DOHH2 (cell line): Measurements from ENCODE around the gene CLMN.

Experiments used
- H3F3A ChIP-seq: fragments of 200-600 bp; sonication (generic), shearing (Covaris generic); 2 replicates; pipeline ENCODE4 v1.6.0; 2016; ENCODE audit warnings: antibody characterized with exemption, mild to moderate bottlenecking; ENCODE audit not compliant: control insufficient read depth, insufficient read depth
- H3K27ac ChIP-seq: fragments of 200-600 bp; sonication (generic); 2 replicates; pipeline ENCODE4 v1.5.1; 2014; ENCODE audit warnings: low read depth, mild to moderate bottlenecking, low read length, moderate library complexity
- H3K27me3 ChIP-seq: fragments of 200-600 bp; sonication (generic); 2 replicates; pipeline ENCODE4 v1.6.1; 2014; ENCODE audit warnings: mild to moderate bottlenecking, low read length, mixed read lengths; ENCODE audit not compliant: control insufficient read depth
- H3K36me3 ChIP-seq: fragments of 200-600 bp; sonication (generic); 2 replicates; pipeline ENCODE4 v1.6.1; 2014; ENCODE audit warnings: mild to moderate bottlenecking, low read length, moderate library complexity, mixed read lengths; ENCODE audit not compliant: control insufficient read depth
- H3K4me1 ChIP-seq: fragments of 200-600 bp; sonication (generic); 2 replicates; pipeline ENCODE4 v1.6.1; 2014; ENCODE audit warnings: mild to moderate bottlenecking, low read length, mixed read lengths; ENCODE audit not compliant: control insufficient read depth
- H3K4me2 ChIP-seq: fragments of 200-600 bp; sonication (generic); 2 replicates; pipeline ENCODE4 v1.6.0; 2014; ENCODE audit warnings: mild to moderate bottlenecking, low read length, moderate library complexity
- H3K4me3 ChIP-seq: fragments of 200-600 bp; sonication (generic); 2 replicates; pipeline ENCODE4 v1.5.1; 2014; ENCODE audit warnings: mild to moderate bottlenecking, low read length, mixed read lengths
- H3K79me2 ChIP-seq: fragments of 200-600 bp; sonication (generic); 2 replicates; pipeline ENCODE4 v1.6.1; 2014; ENCODE audit warnings: mild to moderate bottlenecking, low read length, mixed read lengths; ENCODE audit not compliant: control insufficient read depth
- H3K9me2 ChIP-seq: fragments of 200-600 bp; sonication (generic); replicated peaks from 2 replicates; pipeline ENCODE4 v1.6.1; 2014; ENCODE audit warnings: mild to moderate bottlenecking, low read length, mixed read lengths; ENCODE audit not compliant: control insufficient read depth
- H3K9me3 ChIP-seq: fragments of 200-600 bp; sonication (generic); 2 replicates; pipeline ENCODE4 v1.6.1; 2014; ENCODE audit warnings: antibody characterized with exemption, low read length, mixed read lengths; ENCODE audit not compliant: control insufficient read depth, insufficient read depth
- H4K20me1 ChIP-seq: fragments of 200-600 bp; sonication (generic); 2 replicates; pipeline ENCODE4 v1.6.0; 2014; ENCODE audit warnings: low read depth, mild to moderate bottlenecking, antibody characterized with exemption, low read length, moderate library complexity; ENCODE audit not compliant: control insufficient read depth, insufficient read depth
- EZH2phosphoT487 ChIP-seq: fragments of 200-600 bp; sonication (generic); IDR thresholded peaks from 2 replicates; pipeline ENCODE4 v1.6.1; 2017; ENCODE audit warnings: borderline replicate concordance, mild to moderate bottlenecking, antibody characterized with exemption, low read length, moderate library complexity, mixed read lengths
- TF ChIP-seq, protein P1 (sequence below): fragments of 200-600 bp; sonication (generic); IDR thresholded peaks from one replicate; pipeline ENCODE4 v1.5.1; 2014; ENCODE audit warnings: antibody characterized with exemption, mild to moderate bottlenecking, low read depth, low read length; ENCODE audit not compliant: poor library complexity, severe bottlenecking

The CLMN gene

DNA sequence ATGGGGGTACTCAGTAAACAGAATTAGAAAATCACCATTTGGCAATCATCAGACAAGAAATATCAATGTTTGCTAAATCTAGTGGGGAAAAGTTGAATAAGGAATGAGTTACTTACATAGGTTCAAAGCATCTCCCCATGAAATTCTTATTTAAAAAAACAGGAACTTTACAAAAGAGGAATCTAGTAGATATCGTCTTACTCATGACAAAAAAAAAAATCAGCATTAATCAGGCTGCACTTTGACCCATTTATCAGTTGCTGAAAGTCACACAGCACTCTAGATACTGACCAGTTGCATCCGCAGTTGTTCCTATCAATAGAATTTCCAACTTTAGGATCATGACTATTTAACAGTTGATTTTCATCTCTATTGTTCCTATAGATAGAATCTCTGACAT is 156.6 kb downstream of the CLMN start:
- H3K9me2 ChIP-seq, result no peaks in the 10 kb centered on the region
- H3K27ac ChIP-seq, result no peak overlapping the region
- H3K4me1 ChIP-seq, result peaks cover 7% of the 10 kb centered on the region
- TF ChIP-seq, protein P1, sequence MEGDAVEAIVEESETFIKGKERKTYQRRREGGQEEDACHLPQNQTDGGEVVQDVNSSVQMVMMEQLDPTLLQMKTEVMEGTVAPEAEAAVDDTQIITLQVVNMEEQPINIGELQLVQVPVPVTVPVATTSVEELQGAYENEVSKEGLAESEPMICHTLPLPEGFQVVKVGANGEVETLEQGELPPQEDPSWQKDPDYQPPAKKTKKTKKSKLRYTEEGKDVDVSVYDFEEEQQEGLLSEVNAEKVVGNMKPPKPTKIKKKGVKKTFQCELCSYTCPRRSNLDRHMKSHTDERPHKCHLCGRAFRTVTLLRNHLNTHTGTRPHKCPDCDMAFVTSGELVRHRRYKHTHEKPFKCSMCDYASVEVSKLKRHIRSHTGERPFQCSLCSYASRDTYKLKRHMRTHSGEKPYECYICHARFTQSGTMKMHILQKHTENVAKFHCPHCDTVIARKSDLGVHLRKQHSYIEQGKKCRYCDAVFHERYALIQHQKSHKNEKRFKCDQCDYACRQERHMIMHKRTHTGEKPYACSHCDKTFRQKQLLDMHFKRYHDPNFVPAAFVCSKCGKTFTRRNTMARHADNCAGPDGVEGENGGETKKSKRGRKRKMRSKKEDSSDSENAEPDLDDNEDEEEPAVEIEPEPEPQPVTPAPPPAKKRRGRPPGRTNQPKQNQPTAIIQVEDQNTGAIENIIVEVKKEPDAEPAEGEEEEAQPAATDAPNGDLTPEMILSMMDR, result no peak
- TF ChIP-seq EZH2phosphoT487, result no peak
- peaks cover 3% of the 10 kb centered on the region; the same call in 1 of the 2 replicates for H3F3A ChIP-seq
- no peaks in the 10 kb centered on the region for H3K27me3 ChIP-seq
- H3K9me3 ChIP-seq, result no peaks in the 10 kb centered on the region
- H3K36me3 ChIP-seq, result no peaks in the 10 kb centered on the region
- no peak overlapping the region for H3K4me3 ChIP-seq
- H4K20me1 ChIP-seq, result no peaks in the 10 kb centered on the region
- H3K4me2 ChIP-seq, result no peak overlapping the region
- no peaks in the 10 kb centered on the region for H3K79me2 ChIP-seq

- no peak overlapping the region for H3K27ac ChIP-seq
- no peak overlapping the region for H3K4me3 ChIP-seq
- no peaks in the 10 kb centered on the region for H3K27me3 ChIP-seq
- peaks cover 11% of the 10 kb centered on the region for H3K4me1 ChIP-seq
- no peak overlapping the region for H3K4me2 ChIP-seq
- H3F3A ChIP-seq, result peaks cover 5% of the 10 kb centered on the region; the same call in 1 of the 2 replicates
- H3K79me2 ChIP-seq, result no peaks in the 10 kb centered on the region
- H3K36me3 ChIP-seq, result no peaks in the 10 kb centered on the region
- no peaks in the 10 kb centered on the region for H4K20me1 ChIP-seq
- H3K9me3 ChIP-seq, result no peaks in the 10 kb centered on the region
- H3K9me2 ChIP-seq, result no peaks in the 10 kb centered on the region
- TF ChIP-seq EZH2phosphoT487, result no peak
- TF ChIP-seq, protein P1, result no peak
Measured at GRCh38 chr14:95162641-95163040, 157.1 kb downstream of the CLMN start.

DNA sequence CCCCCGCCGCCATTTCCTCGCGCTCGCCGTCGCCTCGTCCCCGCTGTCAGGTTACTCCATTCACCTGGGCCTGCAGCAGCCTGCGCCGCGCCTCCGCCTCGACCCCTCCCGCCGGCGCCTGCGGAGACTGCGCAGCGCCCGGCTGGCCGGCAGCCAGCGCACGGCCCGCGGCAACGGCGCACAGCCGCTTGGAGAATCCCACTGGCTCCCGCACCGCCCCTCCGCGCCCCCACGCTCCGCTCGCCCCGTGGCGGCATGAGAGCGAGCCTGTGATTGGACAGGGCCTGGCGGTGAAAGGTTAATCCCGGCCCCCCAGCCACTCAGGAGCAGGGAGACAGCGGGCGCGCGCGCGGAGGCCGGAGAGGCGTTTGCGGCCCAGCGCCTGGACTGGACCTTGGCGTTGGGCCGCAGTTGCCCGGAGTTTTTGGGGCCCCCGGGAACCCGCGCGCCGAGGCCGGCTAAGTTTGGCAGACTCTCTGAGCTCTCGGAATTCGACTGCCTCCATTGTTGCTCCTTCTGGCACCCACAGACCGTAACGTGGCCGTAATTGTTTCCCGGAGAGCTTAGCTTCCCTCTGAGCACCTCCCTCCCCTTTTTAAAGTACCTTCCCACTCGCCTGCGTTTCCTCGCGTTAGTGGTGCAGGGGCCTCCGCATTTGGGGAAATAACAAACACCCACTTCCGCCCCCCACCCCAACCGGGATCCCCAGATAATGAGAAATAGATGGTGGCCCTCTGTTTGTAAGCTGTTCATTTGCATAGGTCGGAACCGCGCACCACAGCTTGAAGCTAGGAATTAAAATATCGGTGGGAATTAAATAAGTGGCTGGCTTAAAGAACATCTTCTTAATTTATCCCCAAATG is 162.2 kb downstream of the CLMN start, which contains the start of gene DICER1:
DICER1 (minus strand) TSS at position 203 of the 863 bp plus-strand sequence. CDS start 24,071 bp downstream, outside the sequence.
- Histone ChIP-seq H4K20me1 (peaks cover 15% of the 10 kb centered on the region; the same call in 1 of the 2 replicates), H3K9me3 (no peaks in the 10 kb centered on the region), H3K36me3 (peaks cover 19% of the 10 kb centered on the region), H3K4me2 (peak within 1 kb of the TSS; percentile 83), H3K27ac (peak within 1 kb of the TSS; percentile 86), H3K4me3 (peak within 1 kb of the TSS; percentile 81), H3F3A (peaks cover 5% of the 10 kb centered on the region; the same call in 1 of the 2 replicates), H3K27me3 (no peaks in the 10 kb centered on the region), H3K79me2 (peaks cover 46% of the 10 kb centered on the region), H3K9me2 (no peaks in the 10 kb centered on the region), H3K4me1 (peaks cover 45% of the 10 kb centered on the region)
- TF ChIP-seq, protein P1, result no peak
- TF ChIP-seq EZH2phosphoT487, result no peak
